GM19193 (cell line): Measurements from ENCODE around the gene CHST13.

ENCODE experiments used
- POLR2A ChIP-seq: IDR thresholded peaks from 4 replicates; pipeline ENCODE4 v1.6.1; 2011; ENCODE audit not compliant: insufficient read depth, insufficient read length; ENCODE audit errors: extremely low read depth

Gene CHST13

GRCh38 chr3:126524429-126524988, 554 bp downstream of the CHST13 start:
- no peak for TF ChIP-seq POLR2A

DNA sequence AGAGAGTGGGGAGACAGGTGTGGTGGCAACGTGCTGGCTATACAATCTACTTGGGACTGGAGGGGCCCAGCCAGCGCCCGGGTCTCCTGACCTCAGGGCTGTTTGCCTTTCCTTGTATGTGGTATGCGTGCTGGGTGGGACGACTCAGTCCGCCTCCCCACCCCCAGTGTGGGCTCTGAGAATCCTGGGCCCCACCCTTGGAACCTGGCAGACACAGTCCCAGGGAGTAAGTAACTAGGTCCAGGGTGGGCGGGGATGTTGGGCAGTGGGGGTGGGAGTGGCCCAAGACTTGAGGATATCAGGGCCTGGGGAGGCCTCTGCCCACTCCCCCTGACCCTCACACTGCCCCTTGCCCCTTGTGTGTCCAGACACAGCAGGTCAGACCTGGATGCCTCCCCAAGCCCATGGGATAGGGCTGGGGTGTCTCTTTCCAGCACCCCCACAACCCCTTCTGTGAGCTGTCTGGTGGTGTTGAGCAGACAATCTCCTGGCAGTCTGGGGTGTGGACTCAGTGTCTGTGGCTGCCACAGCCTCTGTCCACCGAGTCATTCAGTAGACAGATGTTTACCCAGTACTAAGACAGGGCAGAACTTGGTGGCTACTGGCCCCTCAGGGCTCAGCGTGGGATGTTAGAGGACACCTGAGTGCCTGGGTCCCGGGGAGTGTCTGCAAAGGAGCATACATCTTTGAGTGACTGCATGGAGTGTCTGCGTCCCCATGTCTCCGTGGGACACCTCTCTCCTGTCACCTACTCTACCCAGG, 1.3 kb downstream of the CHST13 start:
- TF ChIP-seq POLR2A, result no peak

- TF ChIP-seq POLR2A, result no peak
Measured at GRCh38 chr3:126525853-126526667, 2.1 kb downstream of the CHST13 start.

- no peak for TF ChIP-seq POLR2A
Measured at GRCh38 chr3:126526668-126527005, 2.7 kb downstream of the CHST13 start.

DNA sequence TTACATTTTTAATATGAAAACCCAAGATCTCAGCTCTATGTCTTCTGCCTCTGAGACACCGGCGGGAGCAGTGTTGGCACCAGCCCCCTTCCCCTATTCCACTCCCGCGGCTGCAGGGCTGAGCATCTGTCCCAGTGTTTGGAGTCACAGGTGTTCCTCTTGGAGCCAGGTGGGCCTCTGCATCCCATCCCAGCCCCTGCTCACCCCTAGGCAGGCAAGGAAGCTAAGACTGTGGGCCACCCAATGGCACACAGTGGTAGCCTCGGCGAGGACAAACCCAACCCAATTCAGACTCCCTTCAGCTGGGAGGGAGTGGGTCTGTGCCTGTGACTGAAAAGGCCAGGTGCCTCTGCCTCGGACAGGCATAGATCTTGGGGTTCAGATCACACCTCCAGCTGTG, 3.1 kb downstream of the CHST13 start:
- TF ChIP-seq POLR2A, result no peak

GRCh38 chr3:126527455-126528211, 3.7 kb downstream of the CHST13 start:
- TF ChIP-seq POLR2A, result no peak

DNA sequence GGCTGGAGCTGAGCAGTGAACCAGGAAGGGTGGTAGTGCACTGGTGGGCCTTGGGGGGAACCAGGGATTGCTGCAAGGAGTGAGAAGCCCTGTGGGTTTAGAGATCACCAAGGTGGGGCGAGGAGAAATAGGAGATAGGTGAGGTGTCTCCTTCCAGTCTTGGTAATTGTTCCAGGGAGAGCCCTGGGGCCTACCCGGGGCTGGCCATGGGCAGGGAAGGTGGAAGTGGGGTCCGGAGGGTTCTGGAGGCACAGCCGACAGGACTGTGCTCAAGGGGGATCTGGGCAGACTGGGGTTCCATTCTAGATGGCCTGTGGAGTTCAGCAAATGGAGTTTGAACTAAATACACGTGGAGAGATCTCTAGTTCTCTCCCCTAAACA, 4.5 kb downstream of the CHST13 start:
- TF ChIP-seq POLR2A, result no peak

- no peak for TF ChIP-seq POLR2A
Measured at GRCh38 chr3:126528800-126529541, 5.0 kb downstream of the CHST13 start.

DNA sequence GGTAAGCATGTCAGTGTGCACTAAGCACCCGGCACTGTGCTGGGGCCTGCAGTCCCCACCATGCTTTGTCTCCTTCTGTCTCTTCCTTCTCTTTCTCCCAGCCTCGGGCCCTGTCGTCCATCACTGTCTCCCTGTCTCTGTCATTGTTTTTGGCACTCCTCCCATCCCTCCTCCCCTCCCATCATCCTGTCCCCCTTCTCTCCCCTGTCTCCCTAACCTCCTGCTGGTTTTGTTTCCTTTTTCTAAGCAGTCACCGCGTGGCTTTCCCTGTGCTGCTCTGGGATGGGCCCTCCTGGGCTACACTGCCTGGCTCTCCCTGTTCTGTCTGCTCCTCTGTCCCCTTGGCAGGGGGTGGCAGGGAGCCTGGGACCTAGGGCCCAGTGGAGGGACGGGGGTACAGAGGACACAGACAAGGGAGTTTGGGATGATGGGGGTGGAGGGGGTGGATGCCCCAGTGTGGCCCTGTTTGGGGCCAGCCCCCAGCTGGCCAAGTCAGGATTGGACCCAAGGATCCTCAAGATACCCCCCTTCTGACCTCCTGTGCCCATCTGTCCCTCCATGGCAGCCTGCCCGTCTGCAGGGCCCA, 5.7 kb downstream of the CHST13 start:
- no peak for TF ChIP-seq POLR2A

- TF ChIP-seq POLR2A, result no peak
Measured at GRCh38 chr3:126530171-126531050, 6.5 kb downstream of the CHST13 start.

DNA sequence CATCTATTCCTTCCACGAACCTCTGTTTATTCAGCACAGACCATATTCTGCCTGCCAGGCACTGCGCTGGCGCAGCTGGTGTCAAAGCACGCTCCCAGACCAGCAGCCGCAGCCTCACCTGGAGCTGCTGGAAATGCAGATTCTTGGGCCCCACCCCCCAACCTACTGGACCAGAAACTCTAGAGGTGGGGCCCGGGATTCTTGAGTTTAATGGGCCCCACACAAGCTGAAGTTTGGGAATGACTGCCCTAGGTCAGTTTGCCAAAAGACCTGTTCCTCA, 7.0 kb downstream of the CHST13 start:
- no peak for TF ChIP-seq POLR2A

GRCh38 chr3:126533506-126533905, 9.6 kb downstream of the CHST13 start:
- no peak for TF ChIP-seq POLR2A

DNA sequence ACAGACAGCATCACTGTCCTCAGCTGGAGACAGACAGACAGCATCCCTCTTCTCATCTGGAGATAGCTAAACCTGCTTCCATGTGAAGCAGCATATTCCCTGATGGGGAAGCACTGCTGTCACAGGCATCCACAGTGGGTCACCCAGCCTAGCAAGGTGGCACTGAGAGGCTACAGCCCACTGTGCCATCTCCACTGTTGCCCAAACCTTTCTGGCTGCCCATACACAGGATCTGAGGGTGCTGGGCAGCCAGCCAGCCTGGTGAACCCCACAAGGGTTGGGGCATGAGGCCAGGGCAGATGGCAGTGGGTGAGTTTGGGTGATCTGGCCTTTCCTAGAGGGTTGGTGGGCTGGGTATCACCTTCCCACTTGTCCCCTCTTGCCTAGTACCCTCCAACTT, 11.7 kb downstream of the CHST13 start:
- no peak for TF ChIP-seq POLR2A

DNA sequence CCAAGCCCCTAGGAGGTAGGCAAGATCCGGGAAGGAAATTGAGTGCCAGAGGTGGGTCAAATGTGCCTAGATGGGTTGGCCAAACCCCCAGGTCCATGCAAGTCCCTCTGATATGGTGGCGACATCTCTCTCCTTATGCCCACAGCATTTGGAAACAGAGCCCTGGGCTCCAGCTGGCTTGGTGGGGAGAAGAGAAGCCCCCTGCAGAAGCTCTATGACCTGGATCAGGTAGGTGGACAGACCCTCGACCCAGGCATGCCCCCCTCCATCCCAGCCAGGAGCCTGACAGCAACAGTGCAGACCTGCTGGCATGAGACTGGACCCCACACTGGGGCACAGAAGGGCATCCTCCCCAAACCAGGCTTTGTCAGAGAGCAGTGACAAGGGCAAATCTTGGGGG, 12.2 kb downstream of the CHST13 start:
- no peak for TF ChIP-seq POLR2A

GRCh38 chr3:126537116-126537729, 13.3 kb downstream of the CHST13 start:
- no peak for TF ChIP-seq POLR2A
